NCI-H2081 treated with DMSO at 0.1 percent for 48 hours (cell line): Measurements from ENCODE around the gene ZDHHC11.
"Not testable (repeated sequence)": the region's sequence is repeated elsewhere in the genome, so short reads cannot be mapped to it uniquely, and the experiment has no call there.

Experiments used
- DNase-seq: peaks from one replicate; lab custom pipeline; 2025; lab: John Stamatoyannopoulos, UW

Gene ZDHHC11

GRCh38 chr5:858726-859125 lies 7.9 kb upstream of the ZDHHC11 start:
- DNase-seq, result no peak

DNA sequence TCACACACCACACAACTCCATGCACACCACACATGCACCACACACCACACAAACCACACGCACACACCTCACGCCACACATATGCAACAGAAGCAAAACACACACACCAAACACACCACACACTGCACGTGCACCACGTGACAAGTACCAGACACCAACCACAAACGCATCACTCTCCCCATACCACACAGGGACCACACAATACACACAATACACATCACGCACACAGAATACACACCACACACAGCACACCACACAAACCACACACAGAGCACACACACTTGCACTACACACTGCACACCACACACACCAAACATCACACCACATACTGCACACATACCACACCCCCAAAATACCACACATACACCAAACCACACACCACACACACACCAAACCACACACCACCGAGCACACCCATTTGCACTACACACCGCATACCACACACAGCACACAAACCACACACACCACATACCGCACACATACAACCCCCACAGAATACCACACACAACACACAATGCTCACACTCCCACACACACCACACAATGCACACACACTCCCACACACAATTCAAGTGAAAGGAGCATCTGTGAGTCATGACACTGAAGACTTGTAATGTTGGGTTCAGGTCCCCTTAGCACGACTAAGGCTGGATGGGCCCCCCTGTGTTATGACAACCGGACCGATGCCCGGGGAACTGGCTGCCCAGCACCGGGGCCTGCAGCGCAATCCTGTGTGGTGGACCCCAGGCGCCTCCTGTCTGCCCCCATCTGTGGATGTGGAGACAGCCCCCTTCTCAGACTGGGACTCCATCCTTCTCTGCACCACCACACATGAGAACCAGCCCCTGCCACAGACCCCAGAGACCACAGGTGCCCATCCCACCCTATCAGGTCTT lies 6.0 kb upstream of the ZDHHC11 start:
- DNase-seq, result no peak

DNA sequence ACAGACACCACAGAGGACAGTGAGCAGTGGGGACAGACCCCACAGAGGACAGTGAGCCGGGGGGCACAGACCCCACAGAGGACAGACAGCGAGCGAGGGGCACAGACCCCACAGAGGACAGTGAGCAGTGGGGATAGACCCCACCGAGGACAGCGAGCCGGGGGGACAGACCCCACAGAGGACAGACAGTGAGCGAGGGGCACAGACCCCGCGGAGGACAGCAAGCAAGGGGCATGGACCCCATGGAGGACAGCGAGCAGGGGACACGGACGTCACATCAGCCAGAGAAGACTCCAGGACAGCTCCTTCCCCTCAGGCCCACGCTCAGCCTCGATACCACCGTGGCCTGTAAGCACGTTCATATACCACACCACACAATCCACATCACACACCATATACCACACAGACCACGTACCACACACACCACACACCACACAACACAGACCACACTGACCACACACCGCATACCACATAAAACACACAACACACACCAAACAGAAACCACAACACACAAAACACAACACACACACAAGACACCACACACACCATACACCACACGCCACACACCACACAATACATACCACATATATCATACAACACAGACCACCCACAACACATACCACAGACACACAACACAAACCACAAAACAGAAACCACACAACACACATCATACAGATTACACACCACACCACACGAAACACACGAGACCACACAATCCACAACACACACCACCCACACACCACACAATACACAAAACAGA lies 5.2 kb upstream of the ZDHHC11 start:
- no peak for DNase-seq

GRCh38 chr5:854966-855743 lies 4.4 kb upstream of the ZDHHC11 start:
- no peak for DNase-seq

GRCh38 chr5:854217-854616 lies 3.4 kb upstream of the ZDHHC11 start:
- DNase-seq, result no peak

GRCh38 chr5:853416-854090 lies 2.8 kb upstream of the ZDHHC11 start:
- not testable (repeated sequence) for DNase-seq

GRCh38 chr5:852431-853401 lies 1.9 kb upstream of the ZDHHC11 start:
- no peak for DNase-seq

DNA sequence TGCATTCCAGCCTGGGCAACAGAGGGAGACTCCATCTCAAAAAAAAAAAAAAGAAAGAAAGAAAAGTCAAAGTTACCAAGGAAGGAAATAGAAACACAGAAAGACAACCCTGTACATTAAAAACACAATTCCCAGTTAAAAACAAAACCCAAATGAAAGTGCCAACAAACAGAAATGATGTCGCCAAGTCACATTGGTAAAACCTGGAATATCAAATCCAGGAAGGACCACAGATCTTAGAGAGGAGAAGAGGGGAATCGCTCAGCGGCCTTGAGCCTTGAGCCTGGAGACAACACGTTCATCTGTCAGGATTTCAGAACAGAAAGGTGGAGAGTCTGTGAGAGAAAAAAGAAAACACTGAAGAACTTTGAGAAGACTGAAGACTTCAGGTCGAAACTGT lies 1.2 kb upstream of the ZDHHC11 start:
- no peak for DNase-seq

DNA sequence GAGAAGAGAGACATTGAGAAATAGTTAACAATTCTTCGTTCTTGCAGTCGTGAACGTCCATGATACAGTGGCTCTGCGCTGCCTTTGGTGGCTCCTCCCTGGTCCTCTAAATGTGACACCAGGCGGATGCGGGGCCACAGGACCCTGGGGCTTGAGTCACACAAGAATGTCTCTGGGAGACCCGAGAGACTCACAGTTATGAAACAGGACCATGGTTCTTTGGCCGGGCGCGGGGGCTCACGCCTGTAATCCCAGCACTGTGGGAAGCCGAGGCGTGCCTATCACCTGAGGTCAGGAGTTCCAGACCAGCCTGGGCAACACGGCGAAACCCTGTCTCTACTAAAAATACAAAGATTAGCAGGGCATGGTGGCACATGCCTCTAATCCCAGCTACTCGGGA lies 767 bp upstream of the ZDHHC11 start:
- no peak for DNase-seq

DNA sequence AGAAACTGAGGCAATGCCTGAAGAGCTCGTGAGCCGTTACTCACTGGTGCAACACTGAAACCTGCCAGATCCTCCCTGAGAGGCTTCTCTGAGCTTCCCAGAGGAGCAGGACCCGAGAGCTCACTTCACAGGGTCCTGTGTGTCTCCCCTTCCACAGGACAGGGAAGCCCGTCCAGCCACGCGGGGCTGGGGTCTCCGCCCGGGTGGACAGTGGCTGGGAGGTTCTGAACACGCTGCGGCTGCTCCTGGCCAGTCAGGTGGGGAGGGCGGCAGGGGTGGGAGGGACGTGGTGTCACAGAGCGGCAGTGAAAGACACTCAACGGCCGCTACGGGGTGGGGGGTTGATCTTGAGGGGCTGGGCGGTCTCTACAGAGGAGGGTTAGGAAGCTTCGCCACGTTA lies 290 bp upstream of the ZDHHC11 start:
- no peak for DNase-seq

- no peak for DNase-seq
Observed at GRCh38 chr5:849651-850301, 1.0 kb downstream of the ZDHHC11 start.

GRCh38 chr5:848671-849111 lies 2.1 kb downstream of the ZDHHC11 start:
- DNase-seq, result no peak

GRCh38 chr5:847736-848135 lies 3.0 kb downstream of the ZDHHC11 start:
- not testable (repeated sequence) for DNase-seq

GRCh38 chr5:847212-847611 lies 3.6 kb downstream of the ZDHHC11 start:
- not testable (repeated sequence) for DNase-seq

- not testable (repeated sequence) for DNase-seq
Observed at GRCh38 chr5:846602-847091, 4.1 kb downstream of the ZDHHC11 start.

- DNase-seq, result not testable (repeated sequence)
Observed at GRCh38 chr5:845676-846601, 4.8 kb downstream of the ZDHHC11 start.

- DNase-seq, result not testable (repeated sequence)
Observed at GRCh38 chr5:845031-845675, 5.6 kb downstream of the ZDHHC11 start.

DNA sequence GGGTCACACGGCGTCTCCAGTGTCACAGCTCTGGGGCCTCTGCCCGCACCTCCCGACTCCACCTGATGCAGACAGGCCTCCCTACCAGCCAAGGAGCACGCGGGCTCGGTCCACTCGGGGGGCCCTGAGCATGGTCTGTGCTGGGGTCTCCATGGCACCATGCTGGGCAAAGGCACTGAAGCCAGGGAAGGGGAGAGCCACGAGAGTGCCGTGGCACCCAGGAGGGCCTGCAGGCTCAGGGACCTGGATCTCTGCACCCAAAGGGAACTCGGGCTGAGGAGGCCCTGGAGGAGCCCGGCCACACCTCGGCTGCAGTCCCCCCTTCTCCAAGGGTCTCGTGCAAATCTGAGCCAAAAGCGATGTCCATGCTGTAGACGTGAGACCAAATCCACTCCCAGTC lies 6.4 kb downstream of the ZDHHC11 start:
- DNase-seq, result not testable (repeated sequence)
